A549 (cell line): ENCODE results near the gene DDX47. TPM values are rescaled to one million over a fixed set of nuclear protein-coding genes. Genes with fewer than 3 reads are reported as not detected.
A peak's percentile ranks its signal among the peaks of the same experiment; 100 is the strongest.

Source experiments
- ATAC-seq, 2 experiments: fragments of 200-7000 bp in 1 of 2; fragments of >200 bp in 1 of 2; cut with Nextera tagmentation in 1 of 2; cut with Tn5 transposase in 1 of 2; 3 replicates each; pipeline versions ENCODE4 v1.8.0 to v1.9.1; 2018 to 2020; ENCODE audit warnings: mild to moderate bottlenecking in 1 of 2, moderate library complexity in 1 of 2
- CTCF ChIA-PET: fragments of 300-600 bp; sonication (Branson Sonifier 250); formaldehyde crosslinking; extraction: SDS; loops from one replicate; lab custom pipeline; 2021; ENCODE audit warnings: antibody characterized with exemption, inconsistent platforms; lab: Yijun Ruan, JAX
- POLR2A ChIA-PET: fragments of 350-600 bp; formaldehyde crosslinking; extraction: SDS; loops from one replicate; lab custom pipeline; 2021; ENCODE audit warnings: antibody characterized with exemption, inconsistent platforms; lab: Yijun Ruan, JAX
- DNase-seq, 2 experiments: peaks; one replicate each; pipeline versions ENCODE4 v3.0.0 to v3.0.0-alpha.2; 2011 to 2016; ENCODE audit warnings: low read depth in 1 of 2, low spot score in 1 of 2
- FAIRE-seq: peaks from 2 replicates; lab custom pipeline; 2011; peaks lifted over from hg19 to GRCh38; lab: Jason Lieb, UNC
- H3K27ac ChIP-seq, 2 experiments: fragments of >200 bp; sonication (Bioruptor Twin); formaldehyde crosslinking; 3 replicates each; pipeline ENCODE4 v1.5.1; 2016 to 2017
- H3K4me1 ChIP-seq: fragments of >200 bp; sonication (Bioruptor Twin); formaldehyde crosslinking; 3 replicates; pipeline ENCODE4 v1.6.1; 2016
- H3K4me2 ChIP-seq: fragments of >200 bp; sonication (Bioruptor Twin); formaldehyde crosslinking; 3 replicates; pipeline ENCODE4 v1.6.1; 2016
- H3K4me3 ChIP-seq: fragments of >200 bp; sonication (Bioruptor Twin); formaldehyde crosslinking; 3 replicates; pipeline ENCODE4 v1.5.1; 2016
- H3K9me3 ChIP-seq: fragments of >200 bp; sonication (Bioruptor Twin); formaldehyde crosslinking; 3 replicates; pipeline ENCODE4 v1.6.1; 2016
- BHLHE40 ChIP-seq: IDR thresholded peaks from 2 replicates; pipeline ENCODE4 v1.6.1; 2012; ENCODE audit warnings: low read depth, low read length, inconsistent platforms
- EHF ChIP-seq: fragments of 250-450 bp; sonication (Bioruptor Pico); IDR thresholded peaks from 2 replicates; pipeline ENCODE4 v1.5.0; 2020; ENCODE audit warnings: mild to moderate bottlenecking
- EHMT2 ChIP-seq: fragments of 200-600 bp; sonication (generic); IDR thresholded peaks from 2 replicates; pipeline ENCODE4 v1.6.1; 2016; ENCODE audit warnings: antibody characterized with exemption, low read depth, mild to moderate bottlenecking, moderate library complexity
- ESRRA ChIP-seq: fragments of 150-350 bp; IDR thresholded peaks from 2 replicates; pipeline ENCODE4 v1.6.1; 2014; ENCODE audit warnings: mild to moderate bottlenecking, low read length, borderline replicate concordance
- FOSB ChIP-seq: fragments of 250-450 bp; sonication (Bioruptor Pico); IDR thresholded peaks from 2 replicates; pipeline ENCODE4 v1.5.0; 2020; ENCODE audit warnings: mild to moderate bottlenecking, moderate library complexity
- FOSL2 ChIP-seq, 2 experiments: fragments of 450-650 bp in 1 of 2; fragments of >200 bp in 1 of 2; sonication (Bioruptor Twin) in 1 of 2; formaldehyde crosslinking; IDR thresholded peaks; 2 replicates each; pipeline versions ENCODE4 v1.5.0 to v1.6.1; 2016 to 2020; ENCODE audit warnings: mild to moderate bottlenecking in 1 of 2, moderate library complexity in 1 of 2
- GATA3 ChIP-seq: IDR thresholded peaks from 2 replicates; pipeline ENCODE4 v1.6.1; 2012; ENCODE audit warnings: borderline replicate concordance
- HEYL ChIP-seq: fragments of 250-450 bp; sonication (Bioruptor Pico); IDR thresholded peaks from 2 replicates; pipeline ENCODE4 v1.8.0; 2021; ENCODE audit warnings: mild to moderate bottlenecking, moderate library complexity
- HOXA7 ChIP-seq: fragments of 250-450 bp; sonication (Bioruptor Pico); IDR thresholded peaks from 2 replicates; pipeline ENCODE4 v1.5.0; 2020; ENCODE audit warnings: mild to moderate bottlenecking, moderate library complexity
- HOXB13 ChIP-seq: fragments of 250-450 bp; sonication (Bioruptor Pico); IDR thresholded peaks from 2 replicates; pipeline ENCODE4 v1.5.0; 2020; ENCODE audit warnings: low read depth, mild to moderate bottlenecking, moderate library complexity
- HOXB5 ChIP-seq: fragments of 250-450 bp; sonication (Bioruptor Pico); IDR thresholded peaks from 2 replicates; pipeline ENCODE4 v1.5.0; 2020; ENCODE audit warnings: mild to moderate bottlenecking, moderate library complexity
- JUN ChIP-seq, 2 experiments: fragments of >200 bp; sonication (Bioruptor Twin); formaldehyde crosslinking; IDR thresholded peaks; 2 replicates in 1 of 2; 3 replicates in 1 of 2; pipeline ENCODE4 v1.6.1; 2016 to 2017
- JUNB ChIP-seq: fragments of >200 bp; sonication (Bioruptor Twin); formaldehyde crosslinking; IDR thresholded peaks from 2 replicates; pipeline ENCODE4 v1.6.1; 2016
- KDM5A ChIP-seq: fragments of 200-600 bp; sonication (generic); IDR thresholded peaks from 2 replicates; pipeline ENCODE4 v1.6.1; 2016; ENCODE audit warnings: antibody characterized with exemption, mild to moderate bottlenecking
- MAFK ChIP-seq: fragments of 450-650 bp; IDR thresholded peaks from 2 replicates; pipeline ENCODE4 v1.6.1; 2014; ENCODE audit not compliant: partially characterized antibody
- NPAS2 ChIP-seq: fragments of 250-450 bp; sonication (Bioruptor Pico); IDR thresholded peaks from 2 replicates; pipeline ENCODE4 v1.8.0; 2022; ENCODE audit warnings: mild to moderate bottlenecking, moderate library complexity, borderline replicate concordance
- RAD21 ChIP-seq, 2 experiments: fragments of >200 bp in 1 of 2; sonication (Bioruptor Twin) in 1 of 2; formaldehyde crosslinking in 1 of 2; IDR thresholded peaks in 1 of 2; conservative IDR thresholded peaks in 1 of 2; 2 replicates in 1 of 2; 3 replicates in 1 of 2; pipeline ENCODE4 v1.6.1; 2012 to 2018; ENCODE audit warnings: inconsistent platforms in 1 of 2
- RARB ChIP-seq: fragments of 250-450 bp; sonication (Bioruptor Pico); IDR thresholded peaks from 2 replicates; pipeline ENCODE4 v1.8.0; 2021; ENCODE audit warnings: mild to moderate bottlenecking, moderate library complexity
- SMC3 ChIP-seq: fragments of >200 bp; sonication (Bioruptor Twin); formaldehyde crosslinking; IDR thresholded peaks from 3 replicates; pipeline ENCODE4 v1.6.1; 2018; ENCODE audit warnings: inconsistent platforms
- SREBF2 ChIP-seq: fragments of 450-650 bp; IDR thresholded peaks from 2 replicates; pipeline ENCODE4 v1.6.1; 2014; ENCODE audit warnings: mild to moderate bottlenecking, moderate library complexity
- TP53 ChIP-seq: fragments of 250-450 bp; sonication (Bioruptor Pico); IDR thresholded peaks from 2 replicates; pipeline ENCODE4 v1.5.0; 2021; ENCODE audit warnings: mild to moderate bottlenecking, moderate library complexity
- ZFP36 ChIP-seq: fragments of 450-650 bp; IDR thresholded peaks from 2 replicates; pipeline ENCODE4 v1.6.1; 2014; ENCODE audit warnings: borderline replicate concordance; ENCODE audit not compliant: partially characterized antibody
- WGBS: methylation state at CpG from one replicate; pipeline ENCODE4 v1.1.6; 2017; ENCODE audit errors: missing lambda C conversion rate; 5-methylcytosine and 5-hydroxymethylcytosine counted together
- polyA plus RNA-seq, 4 experiments: library from polyadenylated mRNA; depleted of rRNA in 3 of 4; stranded (reverse); fragments of >200 nt; fragmentation: RNase III in 1 of 4; extraction: RNeasy Plus Mini Kit Qiagen cat#74134 plus additional on column Dnase treatment in 1 of 4; gene quantifications; 2 replicates in 3 of 4; 3 replicates in 1 of 4; pipeline ENCODE4 v1.2.3, GENCODE V29; 2011 to 2017
- TF ChIP-seq, protein P1 (sequence below): fragments of >200 bp; sonication (Bioruptor Twin); formaldehyde crosslinking; IDR thresholded peaks from 3 replicates; pipeline ENCODE4 v1.5.1; 2016
- TF ChIP-seq, protein P2 (sequence below): IDR thresholded peaks from 2 replicates; pipeline ENCODE4 v1.6.1; 2012
- TF ChIP-seq, protein P3 (sequence below): IDR thresholded peaks from 2 replicates; pipeline ENCODE4 v1.6.1; 2012
- TF ChIP-seq, protein P4 (sequence below): fragments of 250-450 bp; sonication (Bioruptor Pico); IDR thresholded peaks from 2 replicates; pipeline ENCODE4 v1.5.0; 2020; ENCODE audit warnings: low read depth, mild to moderate bottlenecking, moderate library complexity
- TF ChIP-seq, protein P5 (sequence below): IDR thresholded peaks from 2 replicates; pipeline ENCODE4 v1.6.1; 2012; ENCODE audit warnings: low read depth, borderline replicate concordance
- TF ChIP-seq, protein P6 (sequence below): fragments of 250-450 bp; sonication (Bioruptor Pico); IDR thresholded peaks from 2 replicates; pipeline ENCODE4 v1.5.0; 2021; ENCODE audit warnings: mild to moderate bottlenecking, moderate library complexity, borderline replicate concordance

The DDX47 gene
- polyA plus RNA-seq, 2 of the 4 experiments (the other 2 are of a cell fraction): 81.6 to 144 TPM

DNA sequence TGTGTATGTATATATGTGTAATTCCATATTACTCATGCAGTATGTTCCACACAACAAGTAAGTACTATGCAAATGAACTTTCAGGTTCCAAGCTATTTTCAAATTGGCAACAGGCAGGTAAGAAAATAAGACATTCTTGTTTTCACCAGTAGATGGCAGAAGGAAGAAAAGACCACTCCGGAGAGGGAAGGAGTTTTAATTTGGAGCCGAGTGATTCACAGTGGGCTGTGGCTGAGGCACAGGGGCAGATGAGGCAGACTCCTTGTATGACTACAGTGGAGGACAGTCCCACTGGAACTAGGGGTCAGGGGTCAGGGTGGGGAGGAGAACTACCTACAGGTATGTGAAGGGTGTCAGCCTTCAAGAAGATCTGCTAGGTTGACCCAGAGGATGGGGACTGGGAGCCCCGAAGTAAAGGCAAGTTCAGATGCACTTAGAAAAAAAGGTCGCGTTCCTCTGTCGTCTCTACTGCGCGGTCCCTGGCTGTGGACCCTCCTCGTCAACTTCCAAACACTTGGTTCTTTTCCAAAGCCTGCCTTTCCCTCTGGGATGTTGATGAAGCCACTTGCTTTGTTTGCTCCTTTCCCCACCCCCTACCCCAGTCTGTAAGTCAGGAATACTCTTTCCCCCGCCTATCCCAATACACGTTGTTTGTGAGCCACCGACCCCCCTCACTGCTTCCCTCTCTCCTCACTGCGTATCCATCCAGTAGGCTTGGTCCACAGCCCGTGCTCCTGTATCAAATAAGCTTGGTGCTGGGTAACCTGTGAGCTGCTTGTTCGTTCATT, 24.1 kb downstream of the DDX47 start:
- ATAC-seq (peak; percentile 70 to 76), DNase-seq (peak; percentile 75 to 81), FAIRE-seq (peak; percentile 28)
- TF ChIP-seq JUN (IDR thresholded peaks at IDR 0.05) (0 out of 5 replicates have a peak, but pooled peaks have one; percentile 19 to 25), JUNB (no peak), RARB (CRISPR knock-in tag) (no peak), HOXA7 (CRISPR knock-in tag) (no peak), HOXB5 (CRISPR knock-in tag) (no peak; the same call in 1 of the 2 replicates), TP53 (no peak), FOSL2 (IDR thresholded peaks at IDR 0.05) (no peak), FOSL2 (CRISPR knock-in tag; IDR thresholded peaks at IDR 0.05) (peak; percentile 67), EHF (CRISPR knock-in tag) (no peak), MAFK (no peak), HEYL (no peak), RAD21 (conservative IDR thresholded peaks at IDR 0.05 in 1 of 2, IDR thresholded peaks at IDR 0.05 in 1 of 2) (peak; percentile 79), GATA3 (0 out of 2 replicates have a peak, but pooled peaks have one; percentile 18), HOXB13 (CRISPR knock-in tag) (no peak), KDM5A (no peak), EHMT2 (no peak), ZFP36 (no peak), NPAS2 (CRISPR knock-in tag) (no peak), BHLHE40 (no peak), FOSB (no peak), ESRRA (no peak), SMC3 (peak; percentile 90), SREBF2 (no peak)
- TF ChIP-seq, protein P1, sequence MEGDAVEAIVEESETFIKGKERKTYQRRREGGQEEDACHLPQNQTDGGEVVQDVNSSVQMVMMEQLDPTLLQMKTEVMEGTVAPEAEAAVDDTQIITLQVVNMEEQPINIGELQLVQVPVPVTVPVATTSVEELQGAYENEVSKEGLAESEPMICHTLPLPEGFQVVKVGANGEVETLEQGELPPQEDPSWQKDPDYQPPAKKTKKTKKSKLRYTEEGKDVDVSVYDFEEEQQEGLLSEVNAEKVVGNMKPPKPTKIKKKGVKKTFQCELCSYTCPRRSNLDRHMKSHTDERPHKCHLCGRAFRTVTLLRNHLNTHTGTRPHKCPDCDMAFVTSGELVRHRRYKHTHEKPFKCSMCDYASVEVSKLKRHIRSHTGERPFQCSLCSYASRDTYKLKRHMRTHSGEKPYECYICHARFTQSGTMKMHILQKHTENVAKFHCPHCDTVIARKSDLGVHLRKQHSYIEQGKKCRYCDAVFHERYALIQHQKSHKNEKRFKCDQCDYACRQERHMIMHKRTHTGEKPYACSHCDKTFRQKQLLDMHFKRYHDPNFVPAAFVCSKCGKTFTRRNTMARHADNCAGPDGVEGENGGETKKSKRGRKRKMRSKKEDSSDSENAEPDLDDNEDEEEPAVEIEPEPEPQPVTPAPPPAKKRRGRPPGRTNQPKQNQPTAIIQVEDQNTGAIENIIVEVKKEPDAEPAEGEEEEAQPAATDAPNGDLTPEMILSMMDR: peak; percentile 79
- TF ChIP-seq, protein P2, sequence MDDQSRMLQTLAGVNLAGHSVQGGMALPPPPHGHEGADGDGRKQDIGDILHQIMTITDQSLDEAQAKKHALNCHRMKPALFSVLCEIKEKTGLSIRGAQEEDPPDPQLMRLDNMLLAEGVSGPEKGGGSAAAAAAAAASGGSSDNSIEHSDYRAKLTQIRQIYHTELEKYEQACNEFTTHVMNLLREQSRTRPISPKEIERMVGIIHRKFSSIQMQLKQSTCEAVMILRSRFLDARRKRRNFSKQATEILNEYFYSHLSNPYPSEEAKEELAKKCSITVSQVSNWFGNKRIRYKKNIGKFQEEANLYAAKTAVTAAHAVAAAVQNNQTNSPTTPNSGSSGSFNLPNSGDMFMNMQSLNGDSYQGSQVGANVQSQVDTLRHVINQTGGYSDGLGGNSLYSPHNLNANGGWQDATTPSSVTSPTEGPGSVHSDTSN: no peak
- TF ChIP-seq, protein P3, sequence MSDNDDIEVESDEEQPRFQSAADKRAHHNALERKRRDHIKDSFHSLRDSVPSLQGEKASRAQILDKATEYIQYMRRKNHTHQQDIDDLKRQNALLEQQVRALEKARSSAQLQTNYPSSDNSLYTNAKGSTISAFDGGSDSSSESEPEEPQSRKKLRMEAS: no peak; the same call in 1 of the 2 replicates
- TF ChIP-seq, protein P4, sequence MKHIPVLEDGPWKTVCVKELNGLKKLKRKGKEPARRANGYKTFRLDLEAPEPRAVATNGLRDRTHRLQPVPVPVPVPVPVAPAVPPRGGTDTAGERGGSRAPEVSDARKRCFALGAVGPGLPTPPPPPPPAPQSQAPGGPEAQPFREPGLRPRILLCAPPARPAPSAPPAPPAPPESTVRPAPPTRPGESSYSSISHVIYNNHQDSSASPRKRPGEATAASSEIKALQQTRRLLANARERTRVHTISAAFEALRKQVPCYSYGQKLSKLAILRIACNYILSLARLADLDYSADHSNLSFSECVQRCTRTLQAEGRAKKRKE (CRISPR knock-in tag): no peak
- TF ChIP-seq, protein P5, sequence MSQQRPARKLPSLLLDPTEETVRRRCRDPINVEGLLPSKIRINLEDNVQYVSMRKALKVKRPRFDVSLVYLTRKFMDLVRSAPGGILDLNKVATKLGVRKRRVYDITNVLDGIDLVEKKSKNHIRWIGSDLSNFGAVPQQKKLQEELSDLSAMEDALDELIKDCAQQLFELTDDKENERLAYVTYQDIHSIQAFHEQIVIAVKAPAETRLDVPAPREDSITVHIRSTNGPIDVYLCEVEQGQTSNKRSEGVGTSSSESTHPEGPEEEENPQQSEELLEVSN: no peak
- TF ChIP-seq, protein P6, sequence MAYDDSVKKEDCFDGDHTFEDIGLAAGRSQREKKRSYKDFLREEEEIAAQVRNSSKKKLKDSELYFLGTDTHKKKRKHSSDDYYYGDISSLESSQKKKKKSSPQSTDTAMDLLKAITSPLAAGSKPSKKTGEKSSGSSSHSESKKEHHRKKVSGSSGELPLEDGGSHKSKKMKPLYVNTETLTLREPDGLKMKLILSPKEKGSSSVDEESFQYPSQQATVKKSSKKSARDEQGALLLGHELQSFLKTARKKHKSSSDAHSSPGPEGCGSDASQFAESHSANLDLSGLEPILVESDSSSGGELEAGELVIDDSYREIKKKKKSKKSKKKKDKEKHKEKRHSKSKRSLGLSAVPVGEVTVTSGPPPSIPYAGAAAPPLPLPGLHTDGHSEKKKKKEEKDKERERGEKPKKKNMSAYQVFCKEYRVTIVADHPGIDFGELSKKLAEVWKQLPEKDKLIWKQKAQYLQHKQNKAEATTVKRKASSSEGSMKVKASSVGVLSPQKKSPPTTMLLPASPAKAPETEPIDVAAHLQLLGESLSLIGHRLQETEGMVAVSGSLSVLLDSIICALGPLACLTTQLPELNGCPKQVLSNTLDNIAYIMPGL: no peak
- ChIA-PET POLR2A (interaction anchor here (1.0 to 1.9 kb wide), 5 partner anchors 33 to 54 kb away, joined by 3 to 18 read pairs (median 4); partner anchors contain the start of gene GPRC5A), CTCF (interaction anchor here (0.6 to 5.9 kb wide), 34 partner anchors 10 to 375 kb away, joined by 3 to 78 read pairs (median 6); partner anchors contain the start of genes DDX47 and GPRC5A)
- peak overlapping the region; percentile 70 to 88 for H3K27ac ChIP-seq
- no peak overlapping the region for H3K4me3 ChIP-seq
- peaks cover 68% of the 10 kb centered on the region for H3K4me1 ChIP-seq
- WGBS: 60% methylated on average over 15 of the region's 15 CpGs
- no peaks in the 10 kb centered on the region for H3K9me3 ChIP-seq
- peak overlapping the region; percentile 56 for H3K4me2 ChIP-seq
